Measurements from ENCODE around the gene TPM1.
A peak's percentile ranks its signal among the peaks of the same experiment; 100 is the strongest.

TPM1 gene

DNA sequence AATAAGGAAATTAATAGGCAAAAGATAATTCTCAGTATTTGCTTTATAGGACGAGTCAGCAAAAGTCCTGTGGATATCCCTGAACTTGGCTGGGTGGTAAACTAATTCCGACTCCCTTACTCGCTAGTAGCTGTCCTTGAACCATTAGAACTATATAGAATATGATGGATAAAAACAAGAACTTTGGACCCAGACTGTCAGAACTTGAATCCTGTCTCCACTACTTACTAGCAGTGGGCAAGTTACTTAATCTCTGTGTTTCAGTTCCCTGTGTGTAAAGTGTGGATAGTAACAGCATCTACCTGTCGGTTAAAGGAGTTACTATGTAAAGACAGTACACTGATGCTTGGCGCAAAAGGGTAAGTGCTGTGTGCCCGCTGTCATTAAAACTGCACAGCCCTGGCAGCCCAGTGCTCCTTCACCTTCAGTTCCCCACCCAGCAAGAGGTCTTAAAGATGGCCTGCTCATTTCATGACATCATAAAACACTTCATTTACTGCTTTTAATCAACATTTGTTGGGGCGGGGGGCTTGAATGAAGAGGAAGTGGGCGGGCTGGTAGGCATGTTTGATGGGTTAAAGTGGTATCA lies 7.3 kb downstream of the TPM1 start:
- no peak for DNase-seq (ENCODE audit: low read depth)
- TF ChIP-seq, protein P1, sequence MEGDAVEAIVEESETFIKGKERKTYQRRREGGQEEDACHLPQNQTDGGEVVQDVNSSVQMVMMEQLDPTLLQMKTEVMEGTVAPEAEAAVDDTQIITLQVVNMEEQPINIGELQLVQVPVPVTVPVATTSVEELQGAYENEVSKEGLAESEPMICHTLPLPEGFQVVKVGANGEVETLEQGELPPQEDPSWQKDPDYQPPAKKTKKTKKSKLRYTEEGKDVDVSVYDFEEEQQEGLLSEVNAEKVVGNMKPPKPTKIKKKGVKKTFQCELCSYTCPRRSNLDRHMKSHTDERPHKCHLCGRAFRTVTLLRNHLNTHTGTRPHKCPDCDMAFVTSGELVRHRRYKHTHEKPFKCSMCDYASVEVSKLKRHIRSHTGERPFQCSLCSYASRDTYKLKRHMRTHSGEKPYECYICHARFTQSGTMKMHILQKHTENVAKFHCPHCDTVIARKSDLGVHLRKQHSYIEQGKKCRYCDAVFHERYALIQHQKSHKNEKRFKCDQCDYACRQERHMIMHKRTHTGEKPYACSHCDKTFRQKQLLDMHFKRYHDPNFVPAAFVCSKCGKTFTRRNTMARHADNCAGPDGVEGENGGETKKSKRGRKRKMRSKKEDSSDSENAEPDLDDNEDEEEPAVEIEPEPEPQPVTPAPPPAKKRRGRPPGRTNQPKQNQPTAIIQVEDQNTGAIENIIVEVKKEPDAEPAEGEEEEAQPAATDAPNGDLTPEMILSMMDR (IDR thresholded peaks at IDR 0.05; ENCODE audit: low read length, missing control alignments), result no peak
- H3K4me3 ChIP-seq (replicated peaks; ENCODE audit: low read depth, low read length), result peak overlapping the region; percentile 78

DNA sequence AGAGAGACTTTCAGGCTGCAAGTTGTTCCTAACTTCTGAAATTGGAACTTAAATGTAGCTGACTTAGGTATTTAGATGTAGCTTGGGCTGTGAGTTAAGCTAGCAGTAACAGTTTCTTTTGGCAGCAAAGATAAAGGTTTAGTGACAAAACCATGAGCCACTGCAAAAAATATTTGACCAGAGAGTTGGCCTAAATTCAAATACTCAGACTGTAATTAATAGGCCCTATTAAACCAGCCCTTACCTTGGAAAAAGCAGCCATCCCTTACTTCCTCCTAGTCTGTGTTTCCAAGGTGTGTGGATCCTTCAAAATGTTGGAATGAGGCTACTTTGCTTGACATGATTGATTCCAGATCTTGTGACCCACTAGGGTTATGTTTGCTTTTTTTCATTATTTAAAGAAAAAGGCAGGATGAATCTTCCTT lies 8.2 kb downstream of the TPM1 start:
- DNase-seq (ENCODE audit: low read depth), result no peak
- TF ChIP-seq, protein P1 (IDR thresholded peaks at IDR 0.05; ENCODE audit: low read length, missing control alignments), result no peak
- H3K4me3 ChIP-seq (replicated peaks; ENCODE audit: low read depth, low read length), result no peak overlapping the region

DNA sequence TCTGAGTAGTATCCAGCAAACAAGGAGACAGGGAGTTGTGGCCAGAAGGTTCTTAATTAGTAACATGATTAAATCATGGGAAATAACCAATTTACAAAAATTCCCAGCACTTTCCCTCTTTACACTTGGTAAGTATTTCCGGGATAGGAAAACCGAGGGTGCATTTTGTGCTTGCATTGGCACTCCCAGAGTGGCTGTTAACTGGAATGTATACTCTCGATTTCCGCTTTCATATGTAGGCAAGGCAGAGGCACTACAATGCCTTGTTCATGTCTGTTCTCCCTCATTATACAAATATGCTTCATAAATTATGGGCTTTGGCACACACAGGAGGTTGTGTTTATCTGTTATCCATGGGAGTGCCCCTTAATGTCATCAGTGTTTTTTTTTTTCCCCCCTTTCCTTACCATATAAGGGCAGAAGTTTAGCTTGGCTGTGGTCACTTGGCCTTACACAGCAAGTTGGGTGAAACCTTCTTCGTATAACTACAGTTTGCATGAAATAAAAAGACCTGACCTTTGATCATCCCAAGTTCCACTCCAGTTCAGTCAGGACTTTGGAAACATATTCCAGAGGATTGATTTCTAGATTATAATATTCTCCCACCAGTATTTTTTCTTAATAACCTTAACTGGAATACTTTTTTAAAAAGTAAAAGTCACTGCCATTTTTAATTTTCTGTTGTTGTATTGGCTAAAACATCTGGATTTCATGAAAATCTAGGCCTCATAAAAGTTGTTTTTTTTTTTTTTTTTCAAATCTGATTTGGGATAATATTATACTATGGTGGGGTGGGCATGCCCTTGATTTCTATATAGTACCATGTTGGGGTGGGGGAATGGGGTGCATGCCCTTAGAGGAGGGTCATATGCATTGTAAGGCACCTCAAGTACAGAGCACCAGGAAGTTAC lies 8.9 kb downstream of the TPM1 start:
- TF ChIP-seq, protein P1 (IDR thresholded peaks at IDR 0.05; ENCODE audit: low read length, missing control alignments), result no peak
- H3K4me3 ChIP-seq (replicated peaks; ENCODE audit: low read depth, low read length), result no peak overlapping the region
- peak; percentile 79 for DNase-seq (ENCODE audit: low read depth)

DNA sequence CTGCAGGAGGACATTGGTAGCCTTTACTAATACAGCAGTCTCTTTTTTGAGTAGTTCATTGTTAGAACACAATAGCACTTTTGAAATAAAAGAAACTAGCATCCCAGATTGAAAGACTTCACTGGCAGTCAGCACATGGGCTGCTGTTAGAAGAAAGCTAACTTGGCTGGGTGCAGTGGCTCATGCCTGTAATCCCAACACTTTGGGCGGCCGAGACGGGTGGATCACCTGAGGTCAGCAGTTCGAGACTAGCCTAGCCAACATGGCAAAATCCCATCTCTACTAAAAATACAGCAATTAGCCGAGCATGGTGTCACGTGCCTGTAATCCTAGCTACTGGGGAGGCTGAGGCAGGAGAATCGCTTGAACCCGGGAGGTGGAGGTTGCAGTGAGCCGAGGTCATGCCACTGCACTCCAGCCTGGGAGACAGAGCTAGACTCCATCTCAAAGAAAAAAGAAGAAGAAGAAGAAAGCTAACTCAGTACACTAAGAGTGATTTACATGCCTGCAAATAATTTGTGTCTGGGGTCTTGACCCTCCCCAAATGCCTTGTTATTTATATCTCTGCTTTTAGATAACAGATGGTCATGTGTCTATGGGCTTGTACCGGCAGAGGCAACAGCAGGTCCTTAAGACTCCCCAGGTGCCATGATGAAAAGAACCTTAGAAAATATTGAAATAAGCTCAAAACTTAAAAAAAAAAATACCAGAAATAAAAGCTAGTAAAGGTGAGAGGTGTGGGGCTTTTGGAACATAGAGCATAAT lies 9.7 kb downstream of the TPM1 start:
- no peak overlapping the region for H3K4me3 ChIP-seq (replicated peaks; ENCODE audit: low read depth, low read length)
- no peak for DNase-seq (ENCODE audit: low read depth)
- TF ChIP-seq, protein P1 (IDR thresholded peaks at IDR 0.05; ENCODE audit: low read length, missing control alignments), result no peak

DNA sequence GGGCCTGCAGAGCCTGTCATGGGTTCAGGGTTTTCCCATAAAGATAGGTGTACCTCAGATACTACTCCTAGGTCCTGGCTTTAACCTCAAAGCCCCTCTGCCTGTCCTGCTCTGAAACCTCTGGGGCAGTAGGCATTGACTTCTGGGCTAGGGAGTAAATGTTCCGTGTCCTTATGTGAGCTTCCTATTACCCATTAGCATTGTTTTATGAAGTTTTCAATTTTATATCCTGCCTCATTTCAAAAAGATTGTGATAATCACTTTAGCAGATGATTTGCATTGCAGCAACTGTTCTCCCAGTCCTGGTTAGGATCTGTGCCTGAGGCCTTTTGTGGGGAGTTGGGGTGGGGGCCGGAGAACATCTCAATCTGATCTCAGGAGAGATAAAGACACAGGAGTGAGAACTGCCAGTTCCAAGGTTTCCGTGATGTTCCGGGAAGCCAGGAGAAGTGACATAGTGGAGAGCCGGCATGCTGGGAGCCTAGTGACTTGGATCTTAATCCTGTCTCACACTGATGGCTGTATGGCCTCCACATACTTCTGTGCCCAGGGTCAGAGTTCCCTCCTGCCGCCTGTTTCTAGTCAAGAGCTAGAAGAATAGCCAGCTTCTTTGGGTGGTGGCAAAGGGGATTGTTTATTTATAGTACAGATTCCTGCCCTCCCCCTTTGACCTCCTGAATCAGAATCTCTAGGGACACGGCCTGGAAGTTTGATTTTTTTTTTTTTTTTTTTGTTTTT lies 10.6 kb downstream of the TPM1 start:
- TF ChIP-seq, protein P1 (IDR thresholded peaks at IDR 0.05; ENCODE audit: low read length, missing control alignments), result no peak
- DNase-seq (ENCODE audit: low read depth), result no peak
- H3K4me3 ChIP-seq (replicated peaks; ENCODE audit: low read depth, low read length), result no peak overlapping the region

DNA sequence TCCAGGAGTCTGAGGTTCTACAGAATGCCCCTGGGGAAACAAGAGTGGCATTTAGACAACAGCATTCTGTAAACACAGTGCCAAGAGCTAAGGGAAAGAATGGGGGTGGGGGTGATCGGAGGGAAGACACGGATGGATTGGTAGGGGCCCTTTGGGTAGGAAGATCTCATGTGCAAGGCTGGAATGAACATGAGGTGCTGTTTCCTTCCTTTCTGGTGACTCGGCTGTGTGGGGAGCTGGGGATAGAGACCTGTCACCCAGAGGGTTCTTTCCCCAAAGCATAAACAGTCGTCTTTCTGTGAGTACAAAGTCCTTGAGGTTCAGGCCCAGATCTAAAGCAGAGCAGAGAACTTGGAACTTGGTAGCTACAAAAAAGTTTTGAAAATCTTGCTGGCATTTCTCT lies 11.7 kb downstream of the TPM1 start:
- no peak for DNase-seq (ENCODE audit: low read depth)
- H3K4me3 ChIP-seq (replicated peaks; ENCODE audit: low read depth, low read length), result no peak overlapping the region
- TF ChIP-seq, protein P1 (IDR thresholded peaks at IDR 0.05; ENCODE audit: low read length, missing control alignments), result no peak

Data from fibroblast of pulmonary artery (primary cell).